ENCODE measurements around the gene MARCKS. TPM values are rescaled to one million over a fixed set of nuclear protein-coding genes. Genes with fewer than 3 reads are reported as not detected.

The MARCKS gene
- total RNA-seq, 2 donors from 2014 or later, result 23.0 to 32.6 TPM

- intact Hi-C loops (cut with DNase I), result no loop called here
- DNase-seq (no peak), ATAC-seq (no peak)
Measured at GRCh38 chr6:113847447-113847846, 9.7 kb upstream of the MARCKS start.

- intact Hi-C loops (cut with DNase I), result no loop called here
- ATAC-seq (no peak), DNase-seq (no peak)
Measured at GRCh38 chr6:113848280-113848679, 8.9 kb upstream of the MARCKS start.

GRCh38 chr6:113848811-113849210 is 8.3 kb upstream of the MARCKS start:
- DNase-seq (no peak), ATAC-seq (no peak)

DNA sequence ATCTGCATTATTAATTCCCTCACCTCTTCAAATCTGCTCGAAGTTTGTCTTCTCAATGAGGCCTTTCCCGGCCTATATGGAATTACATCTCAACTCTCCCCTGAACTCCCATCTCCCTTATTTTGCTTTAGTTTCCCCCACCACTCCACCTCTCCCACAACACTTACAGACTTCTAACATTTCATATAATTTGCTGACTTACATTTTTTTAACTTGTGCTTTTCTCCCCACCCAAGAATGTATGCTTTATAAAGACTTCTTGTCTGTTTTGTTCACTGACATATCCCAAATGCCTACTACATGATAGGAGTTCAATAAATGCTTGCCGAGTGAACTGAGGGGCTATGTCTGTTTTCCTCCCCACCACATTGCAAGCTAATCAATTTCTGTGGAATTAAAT is 3.9 kb upstream of the MARCKS start:
- no peak for ATAC-seq
- DNase-seq, result no peak
- intact Hi-C loops (cut with DNase I), result loop anchor here (10.0 kb wide), 2 partner anchors 228 to 438 kb away; no protein-coding TSS in a partner anchor

More at GRCh38 chr6:113848811-113849210, 8.3 kb upstream of the MARCKS start:
- intact Hi-C loops (cut with DNase I), result no loop called here

- peak; percentile 72 for DNase-seq
- ATAC-seq, result peak; percentile 42 to 47
- intact Hi-C loops (cut with DNase I), result loop anchor here (5.0 to 10.0 kb wide), 3 partner anchors 230 to 443 kb away; no protein-coding TSS in a partner anchor
Measured at GRCh38 chr6:113854531-113855499, 2.3 kb upstream of the MARCKS start.

DNA sequence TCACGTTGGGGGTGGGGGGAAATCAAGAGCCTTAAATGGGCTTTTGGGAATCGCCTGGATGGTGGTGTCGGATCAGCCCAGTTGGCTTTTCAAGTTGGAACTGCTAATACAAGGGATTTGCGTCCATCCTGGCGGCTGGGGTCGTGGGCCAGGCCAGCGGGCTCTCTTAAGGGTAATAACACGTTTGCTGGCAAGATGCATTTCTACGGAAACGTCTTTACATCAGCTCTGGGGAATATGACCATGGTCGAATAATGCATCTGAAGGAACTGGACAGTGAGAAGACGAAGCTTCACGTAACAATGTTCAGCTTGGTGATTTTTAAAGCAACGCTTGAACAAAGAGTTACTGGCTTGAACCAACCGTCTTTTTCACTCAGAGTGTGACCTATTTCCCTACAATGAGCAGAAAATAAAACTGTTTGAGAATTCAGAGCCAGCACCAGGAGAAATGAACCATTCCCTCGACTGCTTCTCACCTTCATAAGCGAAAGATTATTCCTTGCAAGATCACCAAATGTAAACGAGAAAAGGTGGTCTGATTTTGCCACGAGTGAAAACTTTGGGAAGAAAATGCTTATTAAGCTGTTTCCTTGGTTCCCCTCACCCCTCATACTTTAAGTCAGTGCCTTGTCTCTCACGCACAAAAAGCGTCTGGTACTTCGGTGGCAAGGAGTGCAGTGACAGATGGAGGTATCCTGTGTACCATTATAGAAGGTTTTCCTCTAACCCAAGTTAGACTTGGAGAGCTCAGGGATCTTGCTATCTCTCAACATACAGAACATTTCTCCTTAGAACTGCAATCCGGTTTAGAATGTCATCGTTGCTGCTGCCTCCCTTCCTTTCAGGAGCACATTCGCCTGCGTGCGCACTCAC is 1.4 kb upstream of the MARCKS start:
- DNase-seq (peak; percentile 25), ATAC-seq (no peak)
- intact Hi-C loops (cut with DNase I), result loop anchor here (2.0 to 10.0 kb wide), 4 partner anchors 231 to 443 kb away; no protein-coding TSS in a partner anchor

- intact Hi-C loops (cut with DNase I), result loop anchor here (2.0 to 10.0 kb wide), 4 partner anchors 231 to 444 kb away; no protein-coding TSS in a partner anchor
- no peak for DNase-seq
- ATAC-seq, result no peak
Measured at GRCh38 chr6:113856375-113856624, 845 bp upstream of the MARCKS start.

- peak in 1 of 2 donors; percentile 14 for ATAC-seq
Measured at GRCh38 chr6:113857556-113858479, 673 bp downstream of the MARCKS start.

GRCh38 chr6:113858480-113859348 is 1.6 kb downstream of the MARCKS start:
- peak; percentile 89 for DNase-seq
- intact Hi-C loops (cut with DNase I), result loop anchor here (1.0 to 10.0 kb wide), 4 partner anchors 234 to 552 kb away; no protein-coding TSS in a partner anchor
- peak; percentile 86 to 92 for ATAC-seq

More at GRCh38 chr6:113857556-113858479, 673 bp downstream of the MARCKS start:
- intact Hi-C loops (cut with DNase I), result loop anchor here (2.0 to 10.0 kb wide), 4 partner anchors 233 to 446 kb away; no protein-coding TSS in a partner anchor
- peak; percentile 48 for DNase-seq

GRCh38 chr6:113859349-113860180 is 2.4 kb downstream of the MARCKS start:
- peak; percentile 48 for DNase-seq
- ATAC-seq, result peak; percentile 6 to 12
- intact Hi-C loops (cut with DNase I), result loop anchor here (1.0 to 10.0 kb wide), 4 partner anchors 235 to 553 kb away; no protein-coding TSS in a partner anchor

DNA sequence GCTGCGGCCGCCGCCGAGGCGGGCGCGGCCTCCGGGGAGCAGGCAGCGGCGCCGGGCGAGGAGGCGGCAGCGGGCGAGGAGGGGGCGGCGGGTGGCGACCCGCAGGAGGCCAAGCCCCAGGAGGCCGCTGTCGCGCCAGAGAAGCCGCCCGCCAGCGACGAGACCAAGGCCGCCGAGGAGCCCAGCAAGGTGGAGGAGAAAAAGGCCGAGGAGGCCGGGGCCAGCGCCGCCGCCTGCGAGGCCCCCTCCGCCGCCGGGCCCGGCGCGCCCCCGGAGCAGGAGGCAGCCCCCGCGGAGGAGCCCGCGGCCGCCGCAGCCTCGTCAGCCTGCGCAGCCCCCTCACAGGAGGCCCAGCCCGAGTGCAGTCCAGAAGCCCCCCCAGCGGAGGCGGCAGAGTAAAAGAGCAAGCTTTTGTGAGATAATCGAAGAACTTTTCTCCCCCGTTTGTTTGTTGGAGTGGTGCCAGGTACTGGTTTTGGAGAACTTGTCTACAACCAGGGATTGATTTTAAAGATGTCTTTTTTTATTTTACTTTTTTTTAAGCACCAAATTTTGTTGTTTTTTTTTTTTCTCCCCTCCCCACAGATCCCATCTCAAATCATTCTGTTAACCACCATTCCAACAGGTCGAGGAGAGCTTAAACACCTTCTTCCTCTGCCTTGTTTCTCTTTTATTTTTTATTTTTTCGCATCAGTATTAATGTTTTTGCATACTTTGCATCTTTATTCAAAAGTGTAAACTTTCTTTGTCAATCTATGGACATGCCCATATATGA is 3.2 kb downstream of the MARCKS start:
- no peak for ATAC-seq
- intact Hi-C loops (cut with DNase I), result no loop called here
- peak; percentile 48 for DNase-seq

DNA sequence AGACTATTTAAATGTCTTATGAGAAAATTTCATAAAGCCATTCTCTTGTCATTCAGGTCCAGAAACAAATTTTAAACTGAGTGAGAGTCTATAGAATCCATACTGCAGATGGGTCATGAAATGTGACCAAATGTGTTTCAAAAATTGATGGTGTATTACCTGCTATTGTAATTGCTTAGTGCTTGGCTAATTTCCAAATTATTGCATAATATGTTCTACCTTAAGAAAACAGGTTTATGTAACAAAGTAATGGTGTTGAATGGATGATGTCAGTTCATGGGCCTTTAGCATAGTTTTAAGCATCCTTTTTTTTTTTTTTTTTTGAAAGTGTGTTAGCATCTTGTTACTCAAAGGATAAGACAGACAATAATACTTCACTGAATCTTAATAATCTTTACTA is 5.0 kb downstream of the MARCKS start:
- no peak for DNase-seq
- ATAC-seq, result no peak
- intact Hi-C loops (cut with DNase I), result no loop called here

DNA sequence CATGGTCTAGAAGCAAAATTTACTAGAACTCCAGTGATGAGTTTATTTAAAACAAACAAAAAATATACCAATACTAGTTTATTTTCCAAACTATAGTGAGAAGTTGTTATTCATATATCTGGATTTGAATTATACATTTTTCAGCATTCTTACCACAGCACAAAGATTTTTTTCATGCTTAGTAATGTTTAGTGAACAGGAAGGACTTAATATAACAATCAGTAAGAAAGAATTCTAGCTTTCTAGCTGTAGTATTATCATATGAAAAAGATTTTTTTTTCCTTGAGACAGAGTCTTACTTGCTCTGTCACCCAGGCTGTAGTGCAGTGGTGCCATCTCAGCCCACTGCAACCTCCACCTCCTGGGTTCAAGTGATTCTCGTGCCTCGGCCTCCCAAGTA is 13.8 kb downstream of the MARCKS start:
- ATAC-seq (no peak), DNase-seq (no peak)
- intact Hi-C loops (cut with DNase I), result loop anchor here in 1 of 2 donors (10.0 kb wide), 1 partner anchor 746 kb away; no protein-coding TSS in a partner anchor

- ATAC-seq (no peak), DNase-seq (no peak)
- intact Hi-C loops (cut with DNase I), result loop anchor here in 1 of 2 donors (10.0 kb wide), 1 partner anchor 747 kb away; no protein-coding TSS in a partner anchor
Measured at GRCh38 chr6:113871975-113872374, 14.8 kb downstream of the MARCKS start.

- peak; percentile 38 for DNase-seq
- peak in 1 of 2 donors; percentile 47 for ATAC-seq
- intact Hi-C loops (cut with DNase I), result loop anchor here in 1 of 2 donors (10.0 kb wide), 1 partner anchor 748 kb away; no protein-coding TSS in a partner anchor
Measured at GRCh38 chr6:113873043-113873667, 16.0 kb downstream of the MARCKS start.
